SK-N-SH (cell line): ENCODE measurements around the gene P2RY12. TPM values are rescaled to one million over a fixed set of nuclear protein-coding genes. Genes with fewer than 3 reads are reported as not detected.

Source experiments
- CTCF ChIA-PET: fragments of 300-600, 350-600 bp; formaldehyde crosslinking; extraction: SDS; loops from one replicate; lab custom pipeline; 2021; lab: Yijun Ruan, JAX
- POLR2A ChIA-PET: fragments of 350-600 bp; sonication (Branson Sonifier 250); formaldehyde crosslinking; extraction: SDS; loops from one replicate; lab custom pipeline; 2020; ENCODE audit warnings: antibody characterized with exemption, inconsistent platforms; lab: Yijun Ruan, JAX
- DNase-seq: peaks from one replicate; pipeline ENCODE4 v3.0.0; 2012
- H2AFZ ChIP-seq: fragments of 200-600 bp; sonication (generic); 2 replicates; pipeline ENCODE4 v1.8.1; 2016; ENCODE audit warnings: antibody characterized with exemption, mild to moderate bottlenecking, low read depth
- H3F3A ChIP-seq: fragments of 200-600 bp; sonication (generic); replicated peaks from 2 replicates; pipeline ENCODE3; 2016; ENCODE audit warnings: antibody characterized with exemption, mild to moderate bottlenecking; ENCODE audit not compliant: insufficient read depth
- H3K27ac ChIP-seq, 2 experiments: fragments of 200-500 bp in 1 of 2; fragments of 200-600 bp in 1 of 2; sonication (Bioruptor generic) in 1 of 2; sonication (generic), shearing (Covaris generic) in 1 of 2; 2 replicates each; pipeline versions ENCODE4 v1.5.1 to v1.6.1; 2014 to 2016; ENCODE audit warnings: low read depth in 2 of 2, inconsistent platforms in 1 of 2, low read length in 1 of 2, mild to moderate bottlenecking in 1 of 2, mixed read lengths in 1 of 2
- H3K27me3 ChIP-seq: fragments of 200-600 bp; sonication (generic), shearing (Covaris generic); 2 replicates; pipeline ENCODE4 v1.6.1; 2016; ENCODE audit warnings: mixed run types; ENCODE audit not compliant: insufficient read depth
- H3K36me3 ChIP-seq, 2 experiments: fragments of 200-500 bp in 1 of 2; fragments of 200-600 bp in 1 of 2; sonication (Bioruptor generic) in 1 of 2; sonication (generic) in 1 of 2; replicated peaks in 1 of 2; 2 replicates each; pipeline versions ENCODE3 to v1.5.1; 2014 to 2016; ENCODE audit warnings: low read length in 1 of 2, mild to moderate bottlenecking in 1 of 2; ENCODE audit not compliant: insufficient read depth in 2 of 2, control insufficient read depth in 1 of 2
- H3K4me1 ChIP-seq, 2 experiments: fragments of 200-500 bp in 1 of 2; fragments of 200-600 bp in 1 of 2; sonication (Bioruptor generic) in 1 of 2; sonication (generic), shearing (Covaris generic) in 1 of 2; 2 replicates each; pipeline versions ENCODE4 v1.5.1 to v1.6.1; 2014 to 2016; ENCODE audit warnings: low read depth in 1 of 2, low read length in 1 of 2, mixed run types in 1 of 2; ENCODE audit not compliant: insufficient read depth in 2 of 2, control insufficient read depth in 1 of 2
- H3K4me2 ChIP-seq: fragments of 200-600 bp; sonication (generic), shearing (Covaris generic); 2 replicates; pipeline ENCODE4 v1.6.1; 2017; ENCODE audit warnings: mixed run types
- H3K4me3 ChIP-seq, 2 experiments: fragments of 200-500 bp in 1 of 2; fragments of 200-600 bp in 1 of 2; sonication (Bioruptor generic) in 1 of 2; sonication (generic), shearing (Covaris generic) in 1 of 2; 2 replicates each; pipeline versions ENCODE4 v1.5.1 to v1.8.1; 2014 to 2016; ENCODE audit warnings: low read depth in 2 of 2, inconsistent platforms in 1 of 2, low read length in 1 of 2, mild to moderate bottlenecking in 1 of 2, mixed read lengths in 1 of 2, moderate library complexity in 1 of 2
- H3K79me2 ChIP-seq: fragments of 200-600 bp; sonication (generic); 2 replicates; pipeline ENCODE4 v1.8.1; 2017; ENCODE audit warnings: mild to moderate bottlenecking; ENCODE audit not compliant: insufficient read depth
- H3K9ac ChIP-seq: fragments of 200-600 bp; sonication (generic); 2 replicates; pipeline ENCODE4 v1.6.1; 2017; ENCODE audit warnings: mixed run types
- H3K9me2 ChIP-seq: fragments of 200-600 bp; sonication (generic); 2 replicates; pipeline ENCODE4 v1.6.1; 2017; ENCODE audit warnings: mixed run types
- H3K9me3 ChIP-seq: fragments of 200-600 bp; sonication (generic); 2 replicates; pipeline ENCODE4 v1.6.1; 2017; ENCODE audit warnings: mixed run types, mild to moderate bottlenecking, moderate library complexity
- H4K20me1 ChIP-seq: fragments of 200-600 bp; sonication (generic); 2 replicates; pipeline ENCODE4 v1.6.1; 2017; ENCODE audit warnings: mild to moderate bottlenecking, mixed run types; ENCODE audit not compliant: insufficient read depth
- CTCF ChIP-seq: fragments of 200-600 bp; sonication (generic); IDR thresholded peaks from 2 replicates; pipeline ENCODE4 v1.6.1; 2017; ENCODE audit warnings: antibody characterized with exemption, mild to moderate bottlenecking, moderate library complexity
- ELF1 ChIP-seq: IDR thresholded peaks from 2 replicates; pipeline ENCODE4 v1.4.0; 2012
- EP300 ChIP-seq, 2 experiments: IDR thresholded peaks; 2 replicates each; pipeline versions ENCODE4 v1.4.0 to v1.6.1; 2012; ENCODE audit warnings: borderline replicate concordance in 1 of 2, low read depth in 1 of 2, low read length in 1 of 2
- EZH2phosphoT487 ChIP-seq: fragments of 200-600 bp; sonication (generic); IDR thresholded peaks from 2 replicates; pipeline ENCODE4 v1.6.1; 2017; ENCODE audit warnings: low read depth, mixed run types, mild to moderate bottlenecking, antibody characterized with exemption, moderate library complexity, borderline replicate concordance
- FOSL2 ChIP-seq: IDR thresholded peaks from 2 replicates; pipeline ENCODE4 v1.4.0; 2012; ENCODE audit warnings: low read depth, mild to moderate bottlenecking, moderate library complexity, borderline replicate concordance
- FOXJ3 ChIP-seq: sonication (generic); formaldehyde crosslinking; IDR thresholded peaks from 2 replicates; pipeline ENCODE4 v1.5.1; 2020; ENCODE audit warnings: mild to moderate bottlenecking, missing genetic modification reagents
- GABPA ChIP-seq: IDR thresholded peaks from 2 replicates; pipeline ENCODE4 v1.4.0; 2012; ENCODE audit warnings: low read depth, mild to moderate bottlenecking
- MAX ChIP-seq: IDR thresholded peaks from 2 replicates; pipeline ENCODE4 v1.4.0; 2012; ENCODE audit warnings: low read depth
- MXI1 ChIP-seq: IDR thresholded peaks from 2 replicates; pipeline ENCODE4 v1.6.1; 2012; ENCODE audit warnings: mild to moderate bottlenecking, low read depth, low read length, improper control_type of control experiment
- NFIC ChIP-seq: IDR thresholded peaks from 2 replicates; pipeline ENCODE4 v1.4.0; 2012; ENCODE audit warnings: borderline replicate concordance
- RCOR1 ChIP-seq: fragments of 150-350 bp; IDR thresholded peaks from 2 replicates; pipeline ENCODE4 v1.6.1; 2017; ENCODE audit warnings: antibody characterized with exemption, low read length
- RFX5 ChIP-seq: IDR thresholded peaks from 2 replicates; pipeline ENCODE4 v1.6.1; 2012; ENCODE audit warnings: mild to moderate bottlenecking, improper control_type of control experiment, low read length
- RXRA ChIP-seq: IDR thresholded peaks from 2 replicates; pipeline ENCODE4 v1.4.0; 2012; ENCODE audit warnings: low read depth, mild to moderate bottlenecking, borderline replicate concordance
- SIN3A ChIP-seq: IDR thresholded peaks from 2 replicates; pipeline ENCODE4 v1.6.1; 2012; ENCODE audit warnings: low read depth, mild to moderate bottlenecking, low read length, moderate library complexity, borderline replicate concordance
- TAF1 ChIP-seq: IDR thresholded peaks from 2 replicates; pipeline ENCODE4 v1.6.1; 2012; ENCODE audit warnings: low read depth, mild to moderate bottlenecking, low read length, moderate library complexity, borderline replicate concordance
- TCF12 ChIP-seq: IDR thresholded peaks from 2 replicates; pipeline ENCODE4 v1.4.0; 2012
- TEAD4 ChIP-seq: IDR thresholded peaks from 2 replicates; pipeline ENCODE4 v1.4.0; 2012; ENCODE audit warnings: mild to moderate bottlenecking, borderline replicate concordance; ENCODE audit not compliant: insufficient read depth
- YY1 ChIP-seq: IDR thresholded peaks from 2 replicates; pipeline ENCODE4 v1.4.0; 2012; ENCODE audit warnings: low read depth, mild to moderate bottlenecking
- WGBS: methylation state at CpG from one replicate; pipeline ENCODE4 v1.1.6; 2017; ENCODE audit warnings: low lambda C conversion rate; 5-methylcytosine and 5-hydroxymethylcytosine counted together
- polyA plus RNA-seq, 3 experiments: library from polyadenylated mRNA; depleted of rRNA; stranded (reverse); fragments of >200 nt; gene quantifications; 2 replicates each; pipeline ENCODE4 v1.2.3, GENCODE V29; 2012
- TF ChIP-seq, protein P1 (sequence below): fragments of 150-350 bp; IDR thresholded peaks from 2 replicates; pipeline ENCODE4 v1.6.1; 2017; ENCODE audit warnings: antibody characterized with exemption, low read length, low read depth, borderline replicate concordance

Gene P2RY12
- polyA plus RNA-seq, 1 of the 3 experiments (the other 2 are of a cell fraction): not detected

GRCh38 chr3:151367448-151367847 is 17.1 kb downstream of the P2RY12 start:
- Histone ChIP-seq H3K36me3 (no peaks in the 10 kb centered on the region), H4K20me1 (no peaks in the 10 kb centered on the region), H3K79me2 (no peaks in the 10 kb centered on the region), H3K27ac (no peak overlapping the region), H3K4me1 (no peaks in the 10 kb centered on the region), H3K27me3 (no peaks in the 10 kb centered on the region), H3K9ac (no peak overlapping the region), H3K9me3 (no peaks in the 10 kb centered on the region), H3K4me2 (no peak overlapping the region), H2AFZ (no peak overlapping the region), H3K4me3 (no peak overlapping the region), H3K9me2 (no peaks in the 10 kb centered on the region), H3F3A (no peaks in the 10 kb centered on the region)
- ChIA-PET POLR2A (no interaction called here), CTCF (no interaction called here)
- no peak for DNase-seq
- TF ChIP-seq NFIC (no peak), RFX5 (no peak), GABPA (no peak), FOSL2 (no peak), EP300 (IDR thresholded peaks at IDR 0.05; ENCODE audit: borderline replicate concordance in 1 of 2, low read depth in 1 of 2, low read length in 1 of 2) (no peak), MXI1 (no peak), TAF1 (no peak), YY1 (no peak), EZH2phosphoT487 (no peak), ELF1 (no peak), MAX (no peak), RXRA (no peak), TEAD4 (no peak), TCF12 (no peak), FOXJ3 (CRISPR knock-in tag) (no peak), RCOR1 (no peak), CTCF (no peak), SIN3A (no peak)
- TF ChIP-seq, protein P1, sequence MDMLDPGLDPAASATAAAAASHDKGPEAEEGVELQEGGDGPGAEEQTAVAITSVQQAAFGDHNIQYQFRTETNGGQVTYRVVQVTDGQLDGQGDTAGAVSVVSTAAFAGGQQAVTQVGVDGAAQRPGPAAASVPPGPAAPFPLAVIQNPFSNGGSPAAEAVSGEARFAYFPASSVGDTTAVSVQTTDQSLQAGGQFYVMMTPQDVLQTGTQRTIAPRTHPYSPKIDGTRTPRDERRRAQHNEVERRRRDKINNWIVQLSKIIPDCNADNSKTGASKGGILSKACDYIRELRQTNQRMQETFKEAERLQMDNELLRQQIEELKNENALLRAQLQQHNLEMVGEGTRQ: no peak
- WGBS: 77% methylated on average over 5 of the region's 5 CpGs
